Measurements from ENCODE around the gene PGBD5. TPM values are rescaled to one million over a fixed set of nuclear protein-coding genes. Genes with fewer than 3 reads are reported as not detected.

The PGBD5 gene
- total RNA-seq, 2 experiments from 2014 or later: not detected

GRCh38 chr1:230274254-230274653 is 151.9 kb downstream of the PGBD5 start:
- Histone ChIP-seq H3K9me2 (ENCODE audit: insufficient read depth, low read length) (no peaks in the 10 kb centered on the region), H3K4me2 (ENCODE audit: low read length) (no peak overlapping the region), H2AFZ (ENCODE audit: low read length) (no peak overlapping the region), H3K9me3 (ENCODE audit: low read length) (no peaks in the 10 kb centered on the region), H3K27ac (ENCODE audit: low read depth, low read length, poor library complexity, severe bottlenecking) (no peak overlapping the region), H3K4me1 (ENCODE audit: insufficient read depth, low read length, poor library complexity, severe bottlenecking) (peaks cover 50% of the 10 kb centered on the region), H3K79me2 (ENCODE audit: insufficient read depth, low read depth, low read length) (no peaks in the 10 kb centered on the region), H3K36me3 (ENCODE audit: insufficient read depth, low read length) (peaks cover 25% of the 10 kb centered on the region), H3K4me3 (ENCODE audit: low read depth, low read length, poor library complexity, severe bottlenecking) (no peak overlapping the region), H4K20me1 (ENCODE audit: insufficient read depth, low read length) (no peaks in the 10 kb centered on the region)
- intact Hi-C loops (cut with micrococcal nuclease; ENCODE audit: unreplicated experiment): no loop called here
- DNase-seq (ENCODE audit: low spot score): no peak
- no TSS peak for BruUV-seq (replicated peaks)
- CTCF ChIA-PET (ENCODE audit: unreplicated experiment): no interaction called here
- no peak for TF ChIP-seq EZH2phosphoT487 (IDR thresholded peaks at IDR 0.05; ENCODE audit: borderline replicate concordance, low read depth, low read length)
- TF ChIP-seq CTCF (conservative IDR thresholded peaks at IDR 0.05; ENCODE audit: low read length): no peak
- POLR2A ChIA-PET: interaction anchor here (0.6 to 1.6 kb wide), 2 partner anchors 8 to 552 kb away, joined by 5 read pairs; no protein-coding TSS in a partner anchor

GRCh38 chr1:230273141-230273710 is 152.9 kb downstream of the PGBD5 start:
- Histone ChIP-seq H3K79me2 (ENCODE audit: insufficient read depth, low read depth, low read length) (no peaks in the 10 kb centered on the region), H3K9me2 (ENCODE audit: insufficient read depth, low read length) (no peaks in the 10 kb centered on the region), H3K9me3 (ENCODE audit: low read length) (no peaks in the 10 kb centered on the region), H3K4me3 (ENCODE audit: low read depth, low read length, poor library complexity, severe bottlenecking) (no peak overlapping the region), H3K4me2 (ENCODE audit: low read length) (no peak overlapping the region), H3K36me3 (ENCODE audit: insufficient read depth, low read length) (peaks cover 25% of the 10 kb centered on the region), H2AFZ (ENCODE audit: low read length) (no peak overlapping the region), H3K4me1 (ENCODE audit: insufficient read depth, low read length, poor library complexity, severe bottlenecking) (peaks cover 40% of the 10 kb centered on the region), H3K27ac (ENCODE audit: low read depth, low read length, poor library complexity, severe bottlenecking) (no peak overlapping the region), H4K20me1 (ENCODE audit: insufficient read depth, low read length) (no peaks in the 10 kb centered on the region)
- DNase-seq (ENCODE audit: low spot score): no peak
- intact Hi-C loops (cut with micrococcal nuclease; ENCODE audit: unreplicated experiment): no loop called here
- BruUV-seq (replicated peaks): no TSS peak
- POLR2A ChIA-PET: interaction anchor here (1.6 kb wide), 1 partner anchor 9 kb away, joined by 5 read pairs; no protein-coding TSS in a partner anchor
- TF ChIP-seq EZH2phosphoT487 (IDR thresholded peaks at IDR 0.05; ENCODE audit: borderline replicate concordance, low read depth, low read length) (no peak), CTCF (conservative IDR thresholded peaks at IDR 0.05; ENCODE audit: low read length) (no peak)
- CTCF ChIA-PET (ENCODE audit: unreplicated experiment): no interaction called here

GRCh38 chr1:230272557-230272956 is 153.6 kb downstream of the PGBD5 start:
- no TSS peak for BruUV-seq (replicated peaks)
- TF ChIP-seq EZH2phosphoT487 (IDR thresholded peaks at IDR 0.05; ENCODE audit: borderline replicate concordance, low read depth, low read length): no peak
- TF ChIP-seq CTCF (conservative IDR thresholded peaks at IDR 0.05; ENCODE audit: low read length): no peak
- no peak for DNase-seq (ENCODE audit: low spot score)
- ChIA-PET CTCF (ENCODE audit: unreplicated experiment) (no interaction called here), POLR2A (no interaction called here)
- intact Hi-C loops (cut with micrococcal nuclease; ENCODE audit: unreplicated experiment): no loop called here
- Histone ChIP-seq H3K4me3 (ENCODE audit: low read depth, low read length, poor library complexity, severe bottlenecking) (no peak overlapping the region), H3K79me2 (ENCODE audit: insufficient read depth, low read depth, low read length) (no peaks in the 10 kb centered on the region), H3K4me2 (ENCODE audit: low read length) (no peak overlapping the region), H3K36me3 (ENCODE audit: insufficient read depth, low read length) (peaks cover 25% of the 10 kb centered on the region), H3K9me2 (ENCODE audit: insufficient read depth, low read length) (no peaks in the 10 kb centered on the region), H3K27ac (ENCODE audit: low read depth, low read length, poor library complexity, severe bottlenecking) (no peak overlapping the region), H4K20me1 (ENCODE audit: insufficient read depth, low read length) (no peaks in the 10 kb centered on the region), H2AFZ (ENCODE audit: low read length) (no peak overlapping the region), H3K4me1 (ENCODE audit: insufficient read depth, low read length, poor library complexity, severe bottlenecking) (peaks cover 34% of the 10 kb centered on the region), H3K9me3 (ENCODE audit: low read length) (no peaks in the 10 kb centered on the region)

Data from OCI-LY7 (cell line).